GM21360 (cell line): Measurements from ENCODE around the gene EVI5L.
"Not testable (repeated sequence)": the region's sequence is repeated elsewhere in the genome, so short reads cannot be mapped to it uniquely, and the experiment has no call there.

Experiments used
- ATAC-seq: cut with Tn5 transposase; IDR thresholded peaks from one replicate; pipeline ENCODE4 v1.9.1; 2021; ENCODE audit warnings: mild to moderate bottlenecking, moderate library complexity; ENCODE audit not compliant: unreplicated experiment

Gene EVI5L

DNA sequence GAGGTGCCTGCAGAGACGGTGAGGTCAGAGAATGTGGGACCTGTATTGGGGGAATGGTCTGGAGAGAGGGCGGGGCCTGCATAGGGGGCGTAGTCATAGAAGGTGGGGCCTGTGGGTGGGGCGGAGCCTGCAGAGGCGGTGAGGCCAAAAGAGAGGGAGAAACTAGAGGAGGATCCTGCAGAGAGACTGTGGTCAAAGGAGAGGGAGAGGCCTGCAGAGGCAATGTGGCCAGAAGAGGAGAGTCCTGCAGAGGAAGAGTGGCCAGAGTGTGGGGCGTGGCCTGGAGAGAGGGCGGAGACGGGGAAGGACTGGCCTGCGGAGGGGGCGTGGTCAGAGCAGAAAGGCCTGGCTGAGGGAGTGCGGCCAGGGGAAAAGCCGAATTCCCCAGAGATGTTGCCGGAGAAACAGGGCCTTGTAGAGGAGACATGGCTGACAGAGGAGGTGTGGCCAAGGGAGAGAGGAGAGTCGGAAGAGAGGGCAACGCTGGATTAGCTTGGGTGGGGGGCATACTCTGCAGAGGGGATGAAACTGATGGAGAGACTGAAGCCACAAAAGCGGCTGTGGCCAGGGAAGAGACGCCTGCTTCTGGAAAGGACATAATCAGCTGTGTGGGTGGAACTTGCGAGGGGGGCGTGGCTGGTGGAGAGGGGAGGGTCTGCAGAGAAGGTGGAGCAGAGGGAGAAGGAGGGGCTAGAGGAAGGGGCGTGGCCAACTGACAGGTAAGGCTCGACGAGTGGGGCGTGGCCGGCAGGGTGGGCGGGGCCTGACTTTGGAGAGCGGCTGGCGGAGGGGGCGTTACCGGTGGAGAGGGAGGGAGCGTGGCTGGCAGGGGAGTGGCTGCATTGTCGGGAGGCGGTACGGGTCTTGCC is 41.7 kb downstream of the EVI5L start:
- no peak for ATAC-seq

DNA sequence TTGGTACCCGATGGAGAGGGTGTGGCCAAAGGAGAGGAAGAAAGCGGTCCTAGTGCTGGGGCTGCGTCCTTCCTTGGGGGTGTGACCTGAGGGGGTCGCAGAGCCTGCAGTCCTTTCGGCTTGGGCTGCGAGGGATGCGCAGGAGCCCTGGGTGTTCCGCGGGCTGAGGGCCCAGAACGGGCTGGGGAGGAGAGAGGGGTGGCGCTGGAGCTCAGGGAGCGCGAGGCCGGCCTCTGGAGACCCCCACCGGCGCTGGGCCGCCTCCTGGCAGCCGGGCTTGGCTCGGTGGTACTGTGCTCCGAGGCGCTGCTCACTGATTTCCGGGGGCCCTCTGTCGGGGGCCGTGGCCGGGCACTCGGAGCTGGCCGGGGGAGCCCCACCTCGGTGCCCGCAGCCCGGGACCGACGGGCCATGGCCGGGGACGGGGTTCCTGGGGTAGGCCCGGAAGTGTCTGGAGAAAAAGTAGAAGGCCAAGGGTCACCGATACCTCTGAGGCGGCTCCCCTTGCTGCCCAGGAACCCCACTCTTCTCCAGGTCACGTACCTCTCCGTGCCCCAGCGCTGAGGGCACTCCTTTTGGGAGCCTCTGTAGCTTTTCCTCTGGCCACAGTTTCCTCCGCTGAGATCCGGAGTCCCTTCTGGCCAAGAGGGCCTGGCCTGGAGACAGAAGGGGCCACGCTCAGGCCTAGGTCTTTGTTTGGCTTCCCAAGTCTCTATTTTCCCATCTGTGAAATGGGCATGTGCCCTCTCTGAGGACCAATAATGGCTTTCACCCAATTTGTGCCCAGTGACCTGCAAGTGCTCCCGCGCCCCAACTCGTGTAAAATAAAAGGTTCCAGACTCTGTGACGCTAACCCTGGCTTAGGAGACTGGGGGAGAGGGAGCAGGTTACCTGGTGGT is 42.5 kb downstream of the EVI5L start:
- ATAC-seq = no peak

DNA sequence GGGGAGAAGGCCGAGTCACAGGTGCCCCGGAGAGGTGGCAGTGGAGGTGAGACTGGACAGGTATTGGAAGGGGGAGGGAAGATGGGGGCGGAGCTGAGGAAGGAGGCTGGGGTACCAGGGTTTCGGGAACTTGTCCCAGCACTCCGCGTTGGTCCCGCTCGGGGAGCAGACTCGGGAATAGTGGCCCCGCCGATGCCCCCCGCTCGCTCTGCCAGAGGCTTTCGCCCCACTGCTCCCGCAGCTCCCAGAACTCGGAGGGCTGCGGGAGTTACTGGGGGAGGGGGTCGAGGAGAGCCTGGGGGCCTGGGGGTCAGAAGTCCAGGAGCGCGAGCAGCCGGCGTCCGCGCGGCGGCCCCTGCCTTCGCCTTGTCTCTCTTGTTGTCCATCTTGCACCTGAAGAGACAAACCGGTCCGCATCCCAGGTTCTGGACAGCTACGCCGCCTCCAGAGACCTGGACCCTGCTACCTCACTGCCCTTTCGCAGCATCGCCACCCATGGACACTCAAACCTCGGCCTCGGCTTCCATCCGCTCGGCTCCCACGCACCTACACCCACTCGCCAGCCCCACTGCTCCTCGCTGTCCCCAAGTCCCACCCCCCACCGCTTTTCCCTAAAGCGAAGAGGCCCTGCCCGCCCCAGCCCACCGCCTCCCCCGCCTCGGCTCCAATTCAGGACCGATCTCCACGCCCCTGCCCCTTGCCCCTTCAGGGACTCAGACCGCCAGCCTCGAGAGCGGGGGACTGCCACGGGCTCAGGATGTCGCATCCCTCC is 43.5 kb downstream of the EVI5L start:
- ATAC-seq = no peak

DNA sequence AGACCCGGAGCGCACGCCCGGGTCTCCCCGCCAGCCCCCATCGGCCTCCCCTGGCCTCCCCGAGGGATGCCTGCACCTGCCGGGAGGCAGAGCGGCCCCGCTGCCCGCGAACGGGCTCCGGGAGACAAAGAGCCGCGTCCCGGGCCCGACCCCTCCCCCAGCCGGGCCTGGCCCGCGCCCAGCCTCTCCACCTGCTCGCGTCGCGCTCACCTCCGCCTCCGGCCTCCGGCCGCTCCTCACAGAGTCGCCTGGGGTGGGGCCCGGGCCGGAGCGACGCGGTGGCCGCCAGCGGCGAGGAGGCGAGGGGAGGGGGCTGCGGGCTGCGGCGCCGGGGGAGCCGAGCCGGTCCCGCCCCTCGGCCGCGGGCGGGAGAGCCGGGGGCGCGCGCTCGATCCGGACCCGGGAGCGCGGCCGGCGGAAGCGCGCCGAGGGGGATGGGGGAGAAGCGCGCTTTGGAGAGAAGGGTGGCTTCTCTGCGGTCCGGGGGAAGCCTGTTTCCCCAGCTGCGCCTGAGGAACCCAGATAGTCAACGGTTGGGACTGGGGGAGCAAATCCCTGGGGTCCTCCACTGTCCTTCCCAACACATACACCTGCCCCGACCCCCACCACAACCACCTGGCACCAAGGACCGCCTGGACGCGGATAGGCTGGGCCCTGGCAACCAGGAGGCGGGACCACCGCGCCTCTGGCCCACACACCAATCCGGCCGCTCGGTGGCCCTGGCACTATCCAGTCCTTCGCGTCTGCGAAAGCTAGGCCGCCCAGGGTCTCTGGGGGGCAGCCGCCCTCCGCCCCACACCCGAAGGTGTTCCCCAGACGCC is 44.3 kb downstream of the EVI5L start, which contains the start of gene PRR36:
Gene PRR36, minus strand, starts transcription at position 315 of the 821 bp plus-strand sequence. CDS start 701 bp downstream, outside the sequence.
- ATAC-seq = no peak

DNA sequence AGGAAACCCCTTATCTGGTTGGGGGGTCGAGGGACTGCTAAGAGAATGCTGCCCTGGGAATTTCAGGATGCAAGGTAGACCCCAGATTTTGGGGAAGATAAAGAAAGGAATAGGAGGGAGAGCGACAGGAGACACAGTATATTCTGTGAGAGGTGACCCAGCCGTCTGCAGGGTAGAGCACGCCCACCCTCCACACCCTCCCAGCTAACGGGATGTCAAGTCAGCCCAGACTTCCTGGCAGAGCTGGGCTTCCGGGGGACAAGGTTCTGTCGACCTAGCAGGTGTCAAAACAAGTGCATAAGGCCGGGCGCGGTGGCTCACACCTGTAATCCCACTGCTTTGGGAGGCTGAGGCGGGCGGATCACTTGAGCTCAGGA is 44.9 kb downstream of the EVI5L start:
- ATAC-seq = no peak

DNA sequence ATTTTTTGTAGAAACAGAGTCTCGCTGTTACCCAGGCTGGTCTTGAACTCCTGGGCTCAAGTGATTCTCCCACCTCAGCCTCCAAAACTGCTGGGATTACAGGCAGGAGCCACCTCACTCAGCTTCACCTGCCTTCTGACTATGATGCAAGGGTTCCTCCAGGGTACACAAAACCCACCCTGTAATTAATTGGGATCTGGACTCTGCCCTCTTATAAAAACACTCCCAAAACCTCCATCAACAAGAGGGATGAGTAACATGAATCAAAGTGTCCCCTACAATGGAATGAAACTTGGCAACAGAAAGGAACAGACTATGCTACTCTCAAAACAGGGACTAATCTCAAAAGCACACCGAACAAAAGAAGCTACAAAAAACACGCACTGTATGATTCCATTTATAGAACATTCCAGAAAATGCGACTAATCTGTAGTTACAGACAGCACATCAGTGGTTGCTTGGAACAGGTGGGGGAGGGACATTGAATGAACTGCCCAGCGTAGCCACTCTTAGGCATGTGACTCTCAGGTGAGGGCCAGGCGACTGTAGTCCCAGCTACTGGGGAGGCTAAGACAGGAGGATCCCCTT is 47.3 kb downstream of the EVI5L start:
- no peak for ATAC-seq

DNA sequence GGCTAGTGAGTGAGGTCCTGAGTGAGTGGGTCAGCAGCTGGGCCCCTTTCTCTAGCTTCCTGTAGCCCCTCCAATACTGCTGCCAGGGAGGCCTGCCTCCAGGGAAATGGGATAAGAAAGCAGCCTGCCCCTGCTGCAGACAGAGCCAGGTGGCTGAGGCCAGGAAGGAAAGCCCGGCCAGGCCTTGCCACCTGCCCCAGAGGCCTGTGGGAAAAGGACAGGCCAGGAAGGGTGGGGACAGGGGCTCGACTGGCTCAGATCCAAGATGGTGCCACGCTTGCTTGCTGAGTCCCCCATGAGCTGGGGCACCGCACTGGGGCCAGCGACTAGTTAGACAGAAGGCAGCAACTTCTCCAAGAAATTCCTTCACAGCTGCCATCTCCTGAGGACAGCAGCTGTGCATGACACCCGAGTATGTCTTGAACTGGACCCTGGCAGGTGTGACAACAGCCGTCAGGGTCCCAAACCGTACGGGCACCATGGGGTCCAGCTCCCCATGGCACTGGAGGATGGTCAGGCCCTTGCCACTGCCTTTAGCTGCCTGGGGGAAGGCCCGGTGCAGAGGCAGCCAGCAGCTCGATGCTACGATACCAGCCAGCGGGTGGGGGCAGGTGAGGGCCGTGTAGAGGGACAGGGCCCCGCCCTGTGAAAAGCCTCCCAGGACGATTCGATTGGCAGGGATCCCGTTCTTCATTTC is 49.2 kb downstream of the EVI5L start:
- ATAC-seq = no peak

DNA sequence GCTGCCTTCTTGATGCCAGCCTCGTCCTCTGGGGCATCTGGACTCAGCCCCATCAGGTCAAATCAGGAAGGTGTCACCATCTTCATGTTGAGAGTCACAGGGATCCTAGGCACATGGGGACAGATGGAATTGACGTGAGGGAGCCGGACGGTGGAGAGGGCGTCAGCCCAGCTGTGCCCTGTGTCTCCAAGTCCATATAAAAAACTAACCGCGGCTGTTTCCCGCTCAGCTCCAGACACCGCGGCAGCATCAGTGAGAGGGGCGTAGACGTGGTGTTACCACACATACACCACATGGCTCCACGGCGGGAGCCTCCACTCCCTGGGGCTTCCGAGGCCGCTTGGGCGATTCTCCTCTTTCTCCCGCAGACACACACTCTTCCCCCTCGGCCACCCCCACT is 49.8 kb downstream of the EVI5L start:
- ATAC-seq = no peak

DNA sequence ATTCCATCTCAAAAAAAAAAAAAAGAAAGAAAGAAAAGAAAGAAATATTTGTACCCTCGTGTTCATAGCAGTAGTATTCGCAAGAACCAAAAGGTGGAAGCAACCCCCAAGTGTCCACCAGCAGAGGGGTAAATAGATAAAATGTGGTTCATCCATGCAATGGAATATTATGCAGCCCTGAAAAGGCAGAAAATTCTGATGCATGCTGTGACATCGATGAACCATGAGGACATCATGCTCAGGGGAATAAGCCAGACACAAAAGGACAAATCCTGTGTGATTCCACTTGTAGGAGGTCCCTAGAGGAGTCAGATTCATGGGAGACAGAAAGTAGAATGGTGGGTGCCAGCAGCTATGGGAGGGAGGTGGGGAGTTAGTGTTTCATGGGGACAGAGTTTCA is 51.9 kb downstream of the EVI5L start:
- ATAC-seq = no peak

DNA sequence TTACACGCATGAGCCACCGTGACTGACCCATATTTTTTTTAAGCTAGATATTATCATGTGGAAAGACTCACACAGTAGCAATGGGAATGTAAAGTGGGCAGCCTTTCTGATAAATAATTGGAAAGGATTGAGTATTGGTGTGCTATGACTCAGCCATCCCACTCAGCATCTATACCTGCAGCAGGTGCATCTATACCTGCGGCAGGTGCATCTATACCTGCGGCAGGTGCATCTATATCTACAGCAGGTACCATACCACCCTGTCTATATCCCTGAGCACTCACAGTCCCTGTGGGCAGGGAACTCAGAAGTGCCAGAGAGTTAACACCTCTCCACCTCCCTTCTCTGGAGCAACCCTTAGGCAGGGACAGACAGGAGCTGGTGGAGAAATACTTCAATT is 53.1 kb downstream of the EVI5L start:
- ATAC-seq = no peak

DNA sequence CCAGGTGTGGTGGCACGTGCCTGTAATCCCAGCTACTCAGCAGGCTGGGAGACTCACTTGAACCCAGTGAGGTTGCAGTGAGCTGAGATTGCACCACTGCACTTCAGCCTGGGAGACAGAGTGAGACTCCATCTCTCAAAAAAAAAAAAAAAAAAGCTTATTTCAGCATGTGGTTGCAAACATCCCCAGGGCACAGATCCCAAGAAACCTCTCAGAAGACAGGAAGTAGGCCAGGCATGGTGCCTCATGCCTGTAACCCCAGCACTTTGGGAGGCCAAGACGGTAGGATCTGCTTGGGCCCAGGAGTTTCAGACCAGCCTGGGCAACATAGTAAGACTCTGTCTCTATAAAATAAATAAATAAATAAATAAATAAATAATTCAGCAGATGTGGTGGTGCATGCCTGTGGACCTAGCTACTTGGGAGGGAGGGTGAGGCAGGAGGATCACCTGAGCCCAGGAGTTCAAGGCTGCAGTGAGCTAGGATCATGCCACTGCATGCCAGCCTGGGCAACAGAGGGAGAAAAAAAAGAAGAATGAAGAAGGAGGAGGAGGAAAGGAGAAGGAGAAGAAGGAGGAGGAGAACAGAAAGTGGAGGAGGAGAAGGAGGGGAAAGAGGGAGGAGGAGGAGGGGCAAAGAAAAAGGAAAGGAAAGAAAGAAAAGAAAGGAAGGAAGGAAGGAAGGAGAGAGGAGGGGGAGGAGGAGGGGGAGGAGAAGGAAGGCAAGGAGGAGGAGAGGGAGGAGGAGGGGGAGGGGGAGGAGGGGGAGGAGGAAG is 54.0 kb downstream of the EVI5L start:
- no peak for ATAC-seq

DNA sequence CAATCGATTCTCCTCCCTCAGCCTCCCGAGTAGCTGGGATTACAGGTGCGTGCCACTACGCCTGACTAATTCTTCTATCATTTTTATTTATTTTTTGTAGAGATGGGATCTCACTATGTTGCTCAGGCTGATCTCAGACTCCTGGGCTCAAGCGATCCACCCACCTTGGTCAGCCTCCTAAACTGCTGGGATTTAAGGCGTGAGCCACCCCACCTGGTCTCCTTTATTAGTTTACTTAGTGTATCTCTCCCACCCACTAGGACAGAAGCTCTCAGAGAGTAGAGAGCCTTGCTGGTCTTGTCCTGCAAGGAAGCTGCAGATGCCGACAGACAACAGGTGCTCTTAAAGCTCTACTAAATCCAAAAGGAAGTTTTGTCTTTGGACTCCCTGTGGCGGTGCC is 55.8 kb downstream of the EVI5L start:
- no peak for ATAC-seq

DNA sequence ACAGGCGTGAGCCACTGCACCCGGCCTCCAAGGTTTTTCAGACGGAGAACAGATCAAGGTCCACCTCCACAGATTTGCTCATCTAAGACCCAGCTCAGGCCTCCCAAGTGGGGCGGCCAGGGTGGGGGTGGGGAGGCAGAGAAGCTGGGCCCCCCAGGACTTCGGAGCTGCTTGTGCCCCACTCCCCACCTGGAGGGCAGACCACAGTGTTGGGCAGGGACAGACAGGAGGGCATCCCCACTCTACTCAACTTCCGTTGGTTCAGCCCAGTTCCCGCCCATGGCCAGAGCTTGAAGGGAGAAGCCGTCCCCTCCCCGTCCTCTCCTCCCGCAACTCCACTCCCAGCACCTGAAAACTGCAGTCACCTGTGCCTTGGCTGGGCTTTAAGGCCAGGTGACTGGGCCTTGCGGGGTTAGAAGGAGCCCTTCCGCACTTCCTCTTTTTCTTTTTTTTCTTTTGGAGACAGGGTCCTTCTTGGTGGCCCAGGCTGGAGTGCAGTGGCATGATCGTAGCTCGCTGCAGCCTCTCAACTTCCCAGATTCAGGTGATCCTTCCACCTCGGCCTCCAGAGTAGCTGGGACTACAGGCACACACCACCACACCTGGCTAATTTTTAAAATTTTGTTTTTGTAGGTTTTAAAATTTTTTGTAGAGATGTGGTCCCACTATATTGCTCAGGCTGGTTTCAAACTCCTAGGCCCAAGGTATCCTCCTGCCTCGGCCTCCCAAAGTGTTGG is 57.6 kb downstream of the EVI5L start:
- ATAC-seq = no peak

DNA sequence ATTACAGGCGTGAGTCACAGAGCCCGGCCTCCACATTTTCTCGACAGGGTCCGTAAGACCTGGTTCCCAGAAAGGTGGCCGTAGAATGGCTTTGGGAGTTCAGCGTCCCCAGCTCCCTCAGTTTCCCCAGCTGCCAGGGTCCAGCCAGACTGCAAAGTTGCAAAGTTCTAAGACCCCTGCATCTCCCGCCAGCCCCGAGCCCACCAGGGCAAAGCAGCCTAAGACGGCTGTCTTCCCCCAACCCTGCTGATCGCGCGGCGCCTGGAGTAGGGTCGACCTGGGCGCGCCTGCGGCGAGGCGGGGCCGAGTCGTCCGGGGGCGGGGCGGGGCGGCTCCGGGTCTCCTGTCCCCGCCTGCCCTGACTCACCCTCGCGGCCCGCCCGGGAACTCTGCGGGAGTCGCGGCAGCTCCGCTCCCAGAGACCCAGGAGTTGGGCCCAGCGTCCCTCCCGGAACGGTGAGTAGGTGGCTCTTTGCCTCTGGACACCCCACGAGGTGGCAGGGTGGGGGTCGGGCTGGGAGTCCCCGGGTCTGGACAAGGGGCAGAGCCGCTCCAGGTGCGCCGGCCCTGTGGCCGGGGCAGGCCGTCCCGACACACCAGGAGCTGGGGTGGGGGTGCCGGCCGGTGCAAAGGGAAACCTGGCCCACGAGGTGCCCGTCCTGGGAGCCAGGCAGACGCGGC is 58.3 kb downstream of the EVI5L start, which contains the start of gene LRRC8E:
Gene LRRC8E, plus strand, starts transcription at position 366 of the 681 bp plus-strand sequence. CDS start 7,094 bp downstream, outside the sequence.
- ATAC-seq = no peak

DNA sequence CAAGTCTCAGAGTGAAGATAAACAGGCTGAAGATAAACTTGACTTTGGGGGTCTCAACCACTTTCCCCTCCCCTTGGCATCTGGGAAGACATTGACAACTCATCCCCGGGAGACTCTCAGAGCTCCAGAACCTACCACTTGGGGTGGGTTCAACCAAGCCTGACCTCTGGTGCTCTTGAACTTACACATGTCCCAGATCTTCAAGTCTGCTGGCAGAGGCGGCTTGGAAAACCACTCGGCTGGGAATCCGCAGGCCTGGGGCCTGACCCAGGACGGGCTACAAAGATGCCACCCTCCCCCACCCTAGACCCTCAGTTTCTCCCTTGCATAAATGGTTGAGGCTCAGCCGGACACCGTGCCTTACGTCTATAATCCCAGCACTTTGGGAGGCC is 58.8 kb downstream of the EVI5L start:
- ATAC-seq = no peak

DNA sequence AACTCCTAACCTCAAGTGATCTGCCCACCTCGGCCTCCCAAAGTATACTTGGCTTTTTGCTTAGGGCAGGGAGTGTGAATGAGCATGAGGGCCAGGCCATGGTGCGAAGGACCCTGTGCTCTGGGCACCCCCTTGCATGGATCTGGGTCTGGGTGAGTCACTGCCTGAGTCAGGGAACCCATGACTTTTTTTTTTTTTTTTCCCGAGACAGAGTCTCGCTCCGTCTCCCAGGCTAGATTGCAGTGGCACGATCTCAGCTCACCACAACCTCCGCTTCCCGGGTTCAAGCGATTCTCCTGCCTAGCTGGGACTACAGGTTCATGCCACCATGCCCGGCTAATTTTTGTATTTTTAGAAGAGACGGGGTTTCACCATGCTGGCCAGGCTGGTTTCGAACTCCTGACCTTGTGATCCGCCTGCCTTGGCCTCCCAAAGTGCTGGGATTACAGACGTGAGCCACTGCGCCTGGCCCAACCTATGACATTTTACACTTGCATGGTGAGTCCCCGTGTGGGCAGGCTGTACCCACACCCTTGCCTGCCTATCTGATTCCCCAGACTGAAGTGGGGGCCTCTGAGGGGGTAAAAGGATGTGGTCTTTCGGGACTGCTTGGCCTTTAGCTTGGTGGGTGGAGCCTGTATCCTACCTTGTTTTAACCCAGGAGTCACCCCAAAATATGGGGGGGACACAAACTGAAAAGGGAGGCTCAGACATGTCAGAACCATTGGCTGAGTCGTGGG is 63.5 kb downstream of the EVI5L start:
- ATAC-seq = not testable (repeated sequence)
